ENCODE results near the gene CXCL17. TPM values are rescaled to one million over a fixed set of nuclear protein-coding genes. Genes with fewer than 3 reads are reported as not detected.

The CXCL17 gene
- total RNA-seq, 1 donor from 2014 or later: not detected

- no peak for TF ChIP-seq CTCF (IDR thresholded peaks at IDR 0.05; ENCODE audit: partially characterized antibody, unreplicated experiment)
- H3K27ac Mint-ChIP-seq (ENCODE audit: unreplicated experiment): no peak overlapping the region
- peaks cover 12% of the 10 kb centered on the region for H3K4me1 Mint-ChIP-seq (ENCODE audit: low read depth, unreplicated experiment)
- H3K4me3 Mint-ChIP-seq (ENCODE audit: unreplicated experiment): no peak overlapping the region
- H3K9me3 Mint-ChIP-seq (ENCODE audit: unreplicated experiment): peaks cover 3% of the 10 kb centered on the region
- no peak for DNase-seq
- H3K36me3 Mint-ChIP-seq (ENCODE audit: unreplicated experiment): no peaks in the 10 kb centered on the region
- peaks cover 9% of the 10 kb centered on the region for H3K27me3 Mint-ChIP-seq (ENCODE audit: unreplicated experiment)
Observed at GRCh38 chr19:42412661-42413076, 30.1 kb downstream of the CXCL17 start.

DNA sequence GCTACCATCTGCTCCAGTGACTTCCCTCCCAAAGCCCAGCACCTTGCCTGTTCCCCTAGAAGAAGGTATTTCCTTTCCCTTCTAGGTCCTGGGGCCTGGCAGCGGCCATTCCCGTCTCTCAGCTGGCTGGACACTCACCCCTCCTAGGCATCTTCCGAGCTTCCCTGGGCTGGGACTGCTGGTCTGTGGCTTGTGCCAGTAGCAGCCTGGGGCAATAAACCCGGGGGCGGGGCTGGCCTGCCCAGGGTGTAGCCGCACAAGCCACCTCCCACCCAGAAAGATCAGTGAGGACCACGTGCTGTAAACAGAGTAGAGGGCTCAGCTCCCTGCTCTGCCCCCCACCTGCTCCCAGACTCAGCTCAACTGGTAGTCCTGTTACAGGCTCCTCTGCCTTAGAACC, 30.5 kb downstream of the CXCL17 start:
- Mint-ChIP-seq H3K27me3 (ENCODE audit: unreplicated experiment) (peaks cover 9% of the 10 kb centered on the region), H3K27ac (ENCODE audit: unreplicated experiment) (no peak overlapping the region), H3K36me3 (ENCODE audit: unreplicated experiment) (no peaks in the 10 kb centered on the region), H3K9me3 (ENCODE audit: unreplicated experiment) (peaks cover 3% of the 10 kb centered on the region), H3K4me3 (ENCODE audit: unreplicated experiment) (peak overlapping the region; percentile 1), H3K4me1 (ENCODE audit: low read depth, unreplicated experiment) (peaks cover 12% of the 10 kb centered on the region)
- peak; percentile 61 for DNase-seq
- TF ChIP-seq CTCF (IDR thresholded peaks at IDR 0.05; ENCODE audit: partially characterized antibody, unreplicated experiment): no peak

DNA sequence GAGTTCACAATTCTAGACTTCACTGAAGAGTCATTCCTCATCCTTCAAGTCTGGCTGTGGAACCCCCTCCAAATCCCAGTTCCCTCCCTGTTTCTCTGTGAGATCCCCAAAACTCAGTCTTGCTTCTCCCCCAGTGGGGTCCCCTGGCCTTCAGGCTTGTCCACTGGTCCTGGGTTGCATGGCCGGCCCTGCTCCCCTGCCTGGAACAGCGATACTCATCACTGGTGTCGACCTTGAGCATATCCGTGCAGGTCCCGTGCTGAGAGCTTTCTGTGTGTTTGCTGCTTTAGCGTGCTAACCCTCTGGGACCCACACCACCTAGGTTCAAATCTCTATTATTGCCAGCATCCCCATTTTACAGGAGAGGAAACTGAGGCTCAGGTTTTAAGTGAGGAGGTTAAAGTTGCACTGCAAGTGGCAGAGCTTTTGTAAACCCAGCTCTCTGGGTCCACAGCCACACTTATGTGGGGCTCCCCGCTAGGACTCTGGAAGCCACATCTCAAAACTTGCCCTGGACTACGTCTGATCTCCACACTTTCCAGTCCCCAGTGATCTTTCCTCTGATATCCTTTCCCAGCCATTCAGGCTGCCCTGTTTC, 31.1 kb downstream of the CXCL17 start:
- Mint-ChIP-seq H3K4me1 (ENCODE audit: low read depth, unreplicated experiment) (peaks cover 12% of the 10 kb centered on the region), H3K27me3 (ENCODE audit: unreplicated experiment) (peaks cover 13% of the 10 kb centered on the region), H3K27ac (ENCODE audit: unreplicated experiment) (no peak overlapping the region), H3K36me3 (ENCODE audit: unreplicated experiment) (no peaks in the 10 kb centered on the region), H3K9me3 (ENCODE audit: unreplicated experiment) (peaks cover 3% of the 10 kb centered on the region), H3K4me3 (ENCODE audit: unreplicated experiment) (peak overlapping the region; percentile 1)
- DNase-seq: no peak
- no peak for TF ChIP-seq CTCF (IDR thresholded peaks at IDR 0.05; ENCODE audit: partially characterized antibody, unreplicated experiment)

DNA sequence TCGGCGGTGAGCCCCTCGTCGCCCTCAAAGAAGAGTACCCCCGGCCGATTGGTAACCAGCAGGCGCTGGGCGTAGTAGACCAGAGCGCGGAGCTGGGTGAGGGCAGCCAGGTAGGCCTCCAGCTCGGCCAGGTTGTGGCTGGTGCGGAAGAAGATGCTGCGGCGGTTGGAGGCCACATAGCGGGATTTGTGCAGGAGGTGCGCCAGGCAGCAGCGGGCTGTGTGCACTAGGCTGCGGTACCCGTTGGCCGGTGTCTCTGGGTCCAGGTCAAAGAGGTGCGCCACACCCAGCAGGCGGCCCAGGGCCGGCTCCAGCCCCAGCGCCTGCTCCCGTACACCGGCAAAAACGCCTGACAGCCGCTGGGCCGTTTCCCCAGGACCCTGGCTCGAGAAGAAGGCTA, 32.4 kb downstream of the CXCL17 start:
- Mint-ChIP-seq H3K4me1 (ENCODE audit: low read depth, unreplicated experiment) (peaks cover 12% of the 10 kb centered on the region), H3K27ac (ENCODE audit: unreplicated experiment) (no peak overlapping the region), H3K27me3 (ENCODE audit: unreplicated experiment) (peaks cover 13% of the 10 kb centered on the region), H3K36me3 (ENCODE audit: unreplicated experiment) (no peaks in the 10 kb centered on the region), H3K4me3 (ENCODE audit: unreplicated experiment) (no peak overlapping the region), H3K9me3 (ENCODE audit: unreplicated experiment) (peaks cover 6% of the 10 kb centered on the region)
- no peak for DNase-seq
- no peak for TF ChIP-seq CTCF (IDR thresholded peaks at IDR 0.05; ENCODE audit: partially characterized antibody, unreplicated experiment)

DNA sequence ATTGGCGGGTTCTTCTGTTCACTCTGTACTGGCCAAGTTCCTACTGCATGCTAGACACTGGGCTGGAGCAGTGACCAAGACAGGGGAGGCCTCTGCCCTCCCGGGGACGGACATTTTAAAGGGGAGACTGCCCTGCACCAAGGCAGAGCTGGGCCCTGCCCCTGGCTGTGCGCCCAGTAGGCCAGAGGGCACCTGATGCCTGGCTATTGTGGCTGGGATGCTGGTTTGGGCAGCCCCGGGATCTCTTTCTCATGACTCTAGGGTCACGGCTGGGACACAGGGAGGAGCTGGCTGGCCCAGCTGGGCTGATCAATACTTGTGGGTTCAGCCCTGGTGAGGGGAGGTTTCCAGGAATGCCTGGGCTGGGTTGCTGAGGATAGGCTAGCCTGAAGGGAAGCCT, 33.3 kb downstream of the CXCL17 start:
- DNase-seq: no peak
- H3K4me1 Mint-ChIP-seq (ENCODE audit: low read depth, unreplicated experiment): peaks cover 12% of the 10 kb centered on the region
- TF ChIP-seq CTCF (IDR thresholded peaks at IDR 0.05; ENCODE audit: partially characterized antibody, unreplicated experiment): no peak
- peaks cover 13% of the 10 kb centered on the region for H3K27me3 Mint-ChIP-seq (ENCODE audit: unreplicated experiment)
- H3K36me3 Mint-ChIP-seq (ENCODE audit: unreplicated experiment): no peaks in the 10 kb centered on the region
- no peak overlapping the region for H3K27ac Mint-ChIP-seq (ENCODE audit: unreplicated experiment)
- H3K4me3 Mint-ChIP-seq (ENCODE audit: unreplicated experiment): no peak overlapping the region
- peaks cover 6% of the 10 kb centered on the region for H3K9me3 Mint-ChIP-seq (ENCODE audit: unreplicated experiment)

Data from glutamatergic neuron (in vitro differentiated cells).